Occipital lobe (tissue), 2 donors: ENCODE measurements around the gene ELF5. TPM values are rescaled to one million over a fixed set of nuclear protein-coding genes. Genes with fewer than 3 reads are reported as not detected.

Experiments
- DNase-seq: peaks from one replicate; lab custom pipeline; 2025; lab: John Stamatoyannopoulos, UW
- total RNA-seq: library from RNA; depleted of rRNA; stranded (reverse); fragments of >200 nt; gene quantifications from one replicate; pipeline ENCODE4 v1.2.3, GENCODE V29; 2014

Gene ELF5
- total RNA-seq = not detected

- DNase-seq = no peak
These were observed at the start of gene ELF5 for GRCh38 chr11:34513682-34514449. TSS of gene ELF5 (minus strand) at chr11:34513794. CDS start at chr11:34505749, 8,045 bp downstream.

GRCh38 chr11:34562976-34563375 lies 49.4 kb upstream of the ELF5 start:
- DNase-seq = no peak

- DNase-seq = no peak
These were observed 46.9 kb upstream of the ELF5 start for GRCh38 chr11:34560511-34560910.

- DNase-seq = no peak
These were observed 45.1 kb upstream of the ELF5 start for GRCh38 chr11:34558673-34559072.

- no peak for DNase-seq
These were observed 44.6 kb upstream of the ELF5 start for GRCh38 chr11:34558211-34558610.

- DNase-seq = no peak
These were observed 38.7 kb upstream of the ELF5 start for GRCh38 chr11:34552270-34552669.

GRCh38 chr11:34549271-34549670 lies 35.7 kb upstream of the ELF5 start:
- no peak for DNase-seq

- DNase-seq = no peak
These were observed 34.7 kb upstream of the ELF5 start for GRCh38 chr11:34548278-34548677.

- peak; percentile 3 for DNase-seq
These were observed 33.1 kb upstream of the ELF5 start for GRCh38 chr11:34546511-34547209.

- no peak for DNase-seq
These were observed 28.5 kb upstream of the ELF5 start for GRCh38 chr11:34542089-34542488.

GRCh38 chr11:34540870-34541269 lies 27.3 kb upstream of the ELF5 start:
- no peak for DNase-seq

- DNase-seq = no peak
These were observed 24.0 kb upstream of the ELF5 start for GRCh38 chr11:34537636-34538035.

GRCh38 chr11:34536056-34536455 lies 22.5 kb upstream of the ELF5 start:
- no peak for DNase-seq

- no peak for DNase-seq
These were observed 21.2 kb upstream of the ELF5 start for GRCh38 chr11:34534826-34535225.

- DNase-seq = no peak
These were observed 18.1 kb upstream of the ELF5 start for GRCh38 chr11:34531663-34532062.

GRCh38 chr11:34530545-34531234 lies 17.1 kb upstream of the ELF5 start:
- no peak for DNase-seq

- no peak for DNase-seq
These were observed 16.0 kb upstream of the ELF5 start for GRCh38 chr11:34529643-34530042.

- DNase-seq = no peak
These were observed 14.5 kb upstream of the ELF5 start for GRCh38 chr11:34528072-34528471.

GRCh38 chr11:34525888-34526657 lies 12.5 kb upstream of the ELF5 start:
- no peak for DNase-seq

GRCh38 chr11:34525098-34525497 lies 11.5 kb upstream of the ELF5 start:
- DNase-seq = no peak

- DNase-seq = no peak
These were observed 11.1 kb upstream of the ELF5 start for GRCh38 chr11:34524696-34525095.

- no peak for DNase-seq
These were observed 9.5 kb upstream of the ELF5 start for GRCh38 chr11:34523053-34523452.
